Germinal center (tissue), 1 donor: ENCODE measurements around the gene IQGAP2.

Source experiments
- DNase-seq: peaks from one replicate; pipeline ENCODE4 v3.0.0; 2012; ENCODE audit warnings: mixed read lengths, low spot score

The IQGAP2 gene

DNA sequence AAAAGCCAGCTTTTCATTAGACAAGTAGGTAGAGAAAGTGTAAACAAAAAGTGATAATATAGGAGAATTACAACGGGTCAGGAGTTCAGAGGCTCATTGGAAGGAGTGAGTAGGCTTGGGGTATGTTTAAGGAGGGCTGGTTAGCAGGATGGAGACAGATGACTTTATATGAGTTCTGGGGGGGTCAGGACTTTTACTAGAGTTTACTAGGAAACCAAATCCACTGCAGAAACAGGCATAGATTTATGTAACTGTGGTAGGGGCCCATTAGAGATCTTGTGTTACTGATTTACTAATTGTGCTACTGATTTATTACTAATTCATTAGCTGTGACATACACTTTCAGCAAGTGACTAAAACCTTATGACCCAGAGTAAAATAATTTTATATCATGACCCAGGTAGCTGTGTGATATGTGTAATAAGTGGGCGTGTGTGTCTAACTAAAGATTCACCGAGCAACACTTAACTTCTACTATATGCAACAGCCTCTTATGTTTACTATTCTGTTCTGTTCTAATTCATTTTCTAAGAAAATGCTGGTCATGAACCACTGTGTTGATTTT, 73.5 kb downstream of the IQGAP2 start:
- DNase-seq, result no peak

GRCh38 chr5:76477061-76477460, 74.0 kb downstream of the IQGAP2 start:
- no peak for DNase-seq

DNA sequence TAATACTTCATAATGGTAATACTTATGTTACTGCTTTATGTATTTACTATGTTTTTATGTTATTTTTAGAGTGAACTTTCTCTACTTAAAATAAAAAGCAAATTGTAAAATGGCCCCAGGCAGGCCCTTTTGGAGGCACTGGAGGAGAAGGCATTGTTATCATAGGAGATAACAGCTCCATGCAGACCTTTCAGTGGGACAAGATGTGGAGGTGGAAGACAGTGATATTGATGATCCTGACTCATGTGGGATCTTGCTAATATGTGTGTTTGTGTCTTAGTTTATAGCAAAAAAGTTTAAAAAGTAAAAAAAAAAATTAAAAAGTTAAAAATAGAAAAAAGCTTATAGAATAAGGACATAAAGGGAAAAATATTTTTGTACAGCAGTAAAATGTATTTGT, 74.5 kb downstream of the IQGAP2 start:
- no peak for DNase-seq

DNA sequence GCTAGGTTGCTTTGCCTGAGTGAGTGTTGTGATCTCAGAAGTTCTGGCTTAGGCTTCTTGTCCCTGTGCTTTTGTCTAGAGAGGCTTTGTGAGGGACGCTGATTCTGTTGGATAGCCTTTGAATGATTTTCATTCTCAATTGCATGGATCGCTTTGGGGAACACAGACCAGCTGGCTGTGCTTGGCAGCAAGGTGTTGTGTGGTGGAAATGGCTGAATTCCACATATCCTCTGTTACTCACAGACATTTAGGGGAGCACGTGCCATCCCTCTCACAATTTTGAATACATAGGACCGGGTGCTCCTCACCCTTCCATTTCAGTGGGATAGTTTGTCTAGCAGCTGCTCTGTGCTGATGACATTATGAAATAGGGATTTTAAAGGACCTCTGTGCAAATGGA, 76.2 kb downstream of the IQGAP2 start:
- no peak for DNase-seq

GRCh38 chr5:76479973-76480667, 77.0 kb downstream of the IQGAP2 start:
- DNase-seq, result no peak

DNA sequence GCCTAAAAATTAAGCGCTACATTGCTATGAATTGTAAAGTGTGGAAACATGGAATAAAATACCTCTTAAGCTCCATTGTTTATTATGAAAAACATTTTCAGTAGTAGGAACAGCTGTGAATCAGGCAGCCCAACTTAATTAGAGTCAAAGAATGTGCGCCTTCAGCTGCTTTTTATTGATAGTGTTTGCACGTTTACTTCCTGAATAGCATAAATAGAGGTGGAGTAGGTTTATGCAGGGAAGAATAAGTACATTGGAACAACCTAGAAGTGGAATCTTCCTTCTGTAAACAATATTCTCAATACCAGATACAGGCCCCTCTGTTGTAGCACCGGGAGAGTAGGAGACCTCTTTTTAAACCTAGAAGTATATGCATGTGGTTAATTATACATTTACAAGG, 79.9 kb downstream of the IQGAP2 start:
- no peak for DNase-seq

DNA sequence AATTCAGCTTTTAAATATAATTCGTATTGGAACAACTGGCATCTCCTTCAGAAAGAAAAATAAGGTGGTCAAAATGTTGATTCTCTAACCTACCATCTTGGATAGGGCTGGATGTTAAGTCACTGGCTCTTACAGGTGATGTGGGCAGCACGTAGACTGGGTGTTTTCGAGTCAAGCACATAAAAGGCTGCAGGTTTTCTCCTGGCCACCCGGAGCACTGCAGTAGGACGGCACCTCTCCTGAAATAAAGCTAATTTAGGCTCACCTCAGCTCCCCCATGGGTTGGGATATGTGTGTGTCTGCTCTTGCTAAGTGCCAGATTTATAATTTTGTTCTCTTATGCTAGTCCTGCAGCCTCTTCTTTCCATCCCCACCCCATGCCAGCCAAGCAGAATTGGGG, 80.3 kb downstream of the IQGAP2 start:
- no peak for DNase-seq

- DNase-seq, result no peak
These were observed 80.8 kb downstream of the IQGAP2 start for GRCh38 chr5:76483881-76484280.

DNA sequence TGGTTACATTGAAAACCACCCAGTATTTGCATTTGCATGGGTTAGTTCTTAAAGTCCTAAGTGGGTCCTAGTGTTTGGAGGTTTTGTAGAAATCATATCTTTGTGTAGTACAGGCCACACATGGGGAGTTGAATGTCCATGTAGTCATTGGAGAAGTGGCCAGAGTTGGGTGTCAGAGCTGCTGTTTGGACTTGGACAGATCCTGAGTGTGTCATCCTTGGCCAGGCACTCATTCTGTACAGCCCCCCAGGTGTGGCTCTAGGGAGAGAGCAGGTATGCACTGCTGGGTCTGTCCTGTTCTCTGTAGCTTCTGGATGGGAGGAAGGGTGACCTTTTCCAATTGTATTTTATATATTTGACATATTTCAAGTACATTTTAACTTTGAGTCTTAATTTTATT, 82.4 kb downstream of the IQGAP2 start:
- no peak for DNase-seq

- DNase-seq, result no peak
These were observed 84.3 kb downstream of the IQGAP2 start for GRCh38 chr5:76487386-76487785.

DNA sequence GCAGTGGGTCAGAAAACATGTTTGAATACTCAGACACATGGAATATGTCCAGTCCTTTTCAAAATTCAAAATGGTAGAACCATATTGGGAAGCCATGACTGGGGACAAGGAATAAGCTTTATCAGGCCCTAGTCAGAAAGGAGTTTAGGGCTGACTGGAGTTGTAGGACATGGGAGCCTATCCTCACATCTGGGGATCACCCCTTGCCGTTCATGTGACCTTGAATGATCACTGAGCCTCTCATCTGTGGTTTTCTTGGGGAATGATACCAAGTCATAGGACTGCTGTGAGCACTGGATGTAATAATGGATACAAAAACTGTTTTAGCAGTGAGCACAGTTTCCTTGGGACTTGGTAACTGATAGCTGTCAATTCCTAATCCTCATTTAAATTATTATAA, 84.7 kb downstream of the IQGAP2 start:
- no peak for DNase-seq

- DNase-seq, result no peak
These were observed 85.9 kb downstream of the IQGAP2 start for GRCh38 chr5:76488969-76489368.

GRCh38 chr5:76489877-76490688, 87.0 kb downstream of the IQGAP2 start:
- DNase-seq, result no peak

DNA sequence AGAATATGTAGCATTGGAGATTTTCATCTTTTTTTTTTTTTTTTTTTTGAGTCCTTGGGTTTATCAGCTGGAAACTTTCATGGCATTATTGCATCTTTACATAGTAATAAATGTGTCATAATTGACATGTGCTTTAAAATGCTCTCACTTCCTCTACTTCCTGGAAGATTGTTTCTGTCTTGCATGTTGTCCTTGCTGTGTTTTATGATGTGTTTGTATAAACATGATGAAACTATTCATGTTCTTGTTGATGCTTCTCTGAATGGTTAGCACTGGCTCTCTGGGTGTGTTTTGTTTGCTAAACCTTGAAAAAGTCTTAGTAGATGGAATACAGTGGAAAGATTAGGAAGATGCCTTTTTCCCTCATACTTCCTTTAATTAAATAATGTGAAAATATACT, 87.9 kb downstream of the IQGAP2 start:
- DNase-seq, result no peak

- DNase-seq, result no peak
These were observed 89.7 kb downstream of the IQGAP2 start for GRCh38 chr5:76492819-76493189.

DNA sequence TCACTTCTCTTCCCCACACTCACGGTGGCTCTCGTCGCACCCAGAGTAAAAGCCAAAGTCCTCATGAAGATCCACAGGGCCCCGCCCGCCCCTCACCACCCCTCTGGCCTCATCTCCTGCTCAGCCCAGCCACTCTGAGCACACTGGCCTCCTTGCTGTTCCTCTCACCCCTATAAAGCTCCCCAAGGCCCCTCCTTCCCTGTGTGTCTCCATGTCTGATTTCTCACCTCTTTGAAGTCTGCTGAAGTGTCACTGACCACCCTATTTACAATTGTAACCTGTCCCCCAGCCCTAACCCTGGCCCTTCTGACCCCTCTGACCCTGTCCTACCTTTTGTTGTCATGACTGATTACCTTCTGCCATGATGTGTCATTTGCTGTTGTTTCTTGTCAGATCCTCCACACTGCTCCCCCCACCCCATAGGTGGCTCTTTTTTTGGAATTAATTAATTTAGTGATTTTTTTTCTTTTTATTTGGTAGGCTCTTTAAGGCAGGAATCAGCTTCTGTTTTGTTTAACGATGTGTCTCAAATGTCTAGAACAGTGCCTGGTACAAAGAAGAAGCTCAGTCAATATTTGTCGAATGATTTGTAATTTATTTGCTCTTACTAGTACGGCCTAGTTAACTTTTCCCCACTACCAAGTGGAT, 90.2 kb downstream of the IQGAP2 start:
- no peak for DNase-seq

DNA sequence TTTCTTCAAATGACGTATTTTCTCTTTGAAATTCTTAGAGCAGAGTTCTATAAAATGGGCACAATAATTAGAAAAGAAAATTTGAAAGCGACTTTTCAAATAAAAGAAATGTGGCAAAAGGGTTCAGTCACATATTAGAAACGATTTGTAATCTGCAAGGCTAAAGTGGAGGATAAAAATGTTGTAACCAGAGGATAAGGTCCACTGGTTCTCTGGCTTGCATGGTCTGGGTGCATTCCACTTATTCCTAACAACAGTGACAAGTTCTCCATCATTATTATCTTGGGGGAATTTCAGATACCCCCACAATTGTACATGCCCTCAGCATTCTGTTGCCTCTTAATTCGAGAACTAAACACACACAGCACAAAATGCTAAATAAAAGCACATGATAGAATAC, 91.1 kb downstream of the IQGAP2 start:
- no peak for DNase-seq

DNA sequence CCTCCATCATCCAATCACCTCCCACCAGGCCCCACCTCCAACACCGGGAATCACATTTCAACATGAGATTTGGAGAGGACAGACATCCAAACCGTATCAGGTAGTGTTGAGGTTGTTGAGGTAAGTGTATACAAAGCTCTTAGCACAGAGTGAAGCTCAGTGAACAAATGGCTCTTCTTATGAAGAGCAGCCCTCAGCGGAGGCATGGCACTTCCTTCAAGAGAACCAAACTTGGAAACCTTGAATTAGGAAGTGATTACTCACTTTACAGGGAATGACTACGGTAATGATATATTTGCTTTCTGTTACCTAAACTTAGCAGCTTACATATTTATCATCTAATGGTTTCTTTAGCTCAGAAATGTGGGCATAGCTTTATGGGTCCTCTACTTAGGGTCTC, 92.8 kb downstream of the IQGAP2 start:
- DNase-seq, result no peak

DNA sequence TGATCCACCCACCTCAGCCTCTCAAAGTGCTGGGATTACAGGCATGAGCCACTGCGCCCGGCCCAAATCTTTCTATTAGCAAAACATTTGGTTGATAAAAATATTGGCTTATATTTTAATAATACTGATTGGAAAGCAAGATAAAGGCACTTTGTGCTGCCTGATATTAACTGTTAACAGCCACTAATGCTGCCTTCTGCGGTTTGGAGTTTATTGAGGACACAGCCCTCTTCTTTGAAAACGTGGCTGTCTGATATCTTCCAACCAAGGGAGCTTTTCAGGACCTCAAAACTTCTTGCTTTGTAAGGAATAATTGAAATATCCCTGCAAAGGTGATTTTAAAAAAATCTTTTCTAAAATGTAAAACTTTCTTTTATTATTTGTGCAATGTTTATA, 94.0 kb downstream of the IQGAP2 start:
- DNase-seq, result no peak

- no peak for DNase-seq
These were observed 95.1 kb downstream of the IQGAP2 start for GRCh38 chr5:76497986-76498717.

DNA sequence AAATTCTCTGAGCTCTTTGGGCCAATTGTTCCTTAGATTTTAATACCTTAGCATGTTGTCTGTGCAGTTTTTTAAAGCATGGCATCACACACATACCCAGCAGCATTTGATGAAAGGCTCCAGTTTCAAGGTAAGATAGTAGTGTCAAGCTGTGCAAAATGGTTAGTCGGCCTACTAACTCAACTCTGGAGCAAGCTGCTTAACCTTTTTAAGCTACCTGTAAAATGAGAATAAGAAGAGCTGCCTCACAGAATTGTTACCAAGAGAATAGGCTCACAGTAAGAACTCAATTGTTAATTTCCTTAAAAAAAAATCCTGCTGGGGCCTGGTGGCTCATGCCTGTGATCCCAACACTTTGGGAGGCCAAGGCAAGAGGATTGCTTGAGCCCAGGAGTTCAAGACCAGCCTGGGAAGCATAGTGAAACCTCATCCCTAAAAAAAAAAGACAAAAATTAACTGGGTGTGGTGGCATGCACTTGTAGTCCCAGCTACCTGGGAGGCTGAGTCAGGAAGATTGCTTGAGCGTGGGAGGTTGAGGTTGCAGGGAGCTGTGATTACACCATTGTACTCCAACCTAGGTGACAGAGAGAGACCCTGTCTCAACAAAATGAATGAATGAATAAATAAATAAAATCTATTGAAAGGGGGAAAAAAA, 96.5 kb downstream of the IQGAP2 start:
- no peak for DNase-seq
